ENCODE results near the gene NAALADL2. TPM values are rescaled to one million over a fixed set of nuclear protein-coding genes. Genes with fewer than 3 reads are reported as not detected.

Gene NAALADL2
- polyA plus RNA-seq, 2 of the 4 experiments (the other 2 are of a cell fraction): 0.09 to 0.28 TPM

- TF ChIP-seq HMGXB4 (CRISPR knock-in tag; IDR thresholded peaks at IDR 0.05; ENCODE audit: borderline replicate concordance): no peak
Measured at GRCh38 chr3:175413926-175414325, 554.8 kb downstream of the NAALADL2 start (continued).

GRCh38 chr3:175416600-175416999, 557.5 kb downstream of the NAALADL2 start:
- no peak for ATAC-seq
- no peak for FAIRE-seq
- WGBS (ENCODE audit: missing lambda C conversion rate): 63% methylated on average over 2 of the region's 2 CpGs

GRCh38 chr3:175417426-175417825, 558.3 kb downstream of the NAALADL2 start:
- no peak for ATAC-seq
- TF ChIP-seq TFCP2L1 (CRISPR knock-in tag; IDR thresholded peaks at IDR 0.05) (no peak), HOXB5 (CRISPR knock-in tag; IDR thresholded peaks at IDR 0.05) (no peak), MYC (IDR thresholded peaks at IDR 0.05; ENCODE audit: borderline replicate concordance, low read length) (no peak), CBX8 (IDR thresholded peaks at IDR 0.05) (no peak), NR3C1 (IDR thresholded peaks at IDR 0.05) (no peak), PBX3 (IDR thresholded peaks at IDR 0.05) (no peak), REST (IDR thresholded peaks at IDR 0.05) (no peak), MAFK (IDR thresholded peaks at IDR 0.05; ENCODE audit: partially characterized antibody) (no peak), EP300 (IDR thresholded peaks at IDR 0.05) (no peak), HMGXB4 (CRISPR knock-in tag; IDR thresholded peaks at IDR 0.05; ENCODE audit: borderline replicate concordance) (no peak), ZFP36 (IDR thresholded peaks at IDR 0.05; ENCODE audit: borderline replicate concordance, partially characterized antibody) (no peak)
- no peak for FAIRE-seq
- POLR2A ChIA-PET: no interaction called here
- no peak for DNase-seq (ENCODE audit: low read depth in 1 of 2, low spot score in 1 of 2)
- H3K4me1 ChIP-seq: no peaks in the 10 kb centered on the region
- no peak overlapping the region for H3K4me2 ChIP-seq
- no peaks in the 10 kb centered on the region for H3K9me3 ChIP-seq
- CTCF ChIA-PET: interaction anchor here (0.5 kb wide), 1 partner anchor 1012 kb away, joined by 3 read pairs; no protein-coding TSS in a partner anchor
- WGBS (ENCODE audit: missing lambda C conversion rate): 55% methylated on average over 1 of the region's 1 CpG
- H3K27ac ChIP-seq: no peak overlapping the region
- H3K4me3 ChIP-seq: no peak overlapping the region

More at GRCh38 chr3:175416600-175416999, 557.5 kb downstream of the NAALADL2 start:
- DNase-seq (ENCODE audit: low read depth in 1 of 2, low spot score in 1 of 2): no peak
- Histone ChIP-seq H3K9me3 (no peaks in the 10 kb centered on the region), H3K4me2 (no peak overlapping the region), H3K4me1 (no peaks in the 10 kb centered on the region), H3K4me3 (no peak overlapping the region), H3K27ac (no peak overlapping the region)
- TF ChIP-seq NFE2L2 (conservative IDR thresholded peaks at IDR 0.05; ENCODE audit: low read length): no peak
- TF ChIP-seq MAX (IDR thresholded peaks at IDR 0.05): no peak
- TF ChIP-seq HES2 (IDR thresholded peaks at IDR 0.05): no peak
- no peak for TF ChIP-seq JUN (IDR thresholded peaks at IDR 0.05)
- TF ChIP-seq MYC (IDR thresholded peaks at IDR 0.05; ENCODE audit: borderline replicate concordance, low read length): no peak
- ChIA-PET CTCF (no interaction called here), POLR2A (no interaction called here)

Measured in A549 (cell line).